ENCODE measurements around the gene TM9SF4.
A peak's percentile ranks its signal among the peaks of the same experiment; 100 is the strongest.
"Not testable (repeated sequence)": the region's sequence is repeated elsewhere in the genome, so short reads cannot be mapped to it uniquely, and the experiment has no call there.

TM9SF4 gene

DNA sequence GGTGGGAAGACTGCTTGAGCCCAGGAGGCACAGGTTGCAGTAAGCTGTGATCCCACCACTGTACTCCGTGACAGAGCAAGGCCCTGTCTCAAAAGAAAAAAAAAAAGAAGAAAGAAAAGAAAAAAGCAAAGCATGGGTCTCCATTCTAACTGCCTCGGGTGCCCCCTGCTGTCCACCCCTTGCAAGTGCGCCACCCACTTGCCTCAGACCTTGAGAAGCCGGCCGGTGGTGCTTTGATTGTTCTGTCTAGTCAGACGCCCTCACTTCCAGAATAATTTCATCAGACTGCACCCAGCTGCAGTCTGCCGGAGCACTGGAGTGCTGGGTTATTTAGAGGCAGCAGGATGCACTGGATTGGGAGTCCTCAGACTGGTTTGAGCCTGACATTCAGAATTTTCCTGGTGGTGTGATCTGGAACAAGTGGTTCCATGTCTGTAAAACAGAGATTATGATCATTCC, 17.6 kb upstream of the TM9SF4 start:
- DNase-seq (peak; percentile 84), ATAC-seq (peak; percentile 81)

DNA sequence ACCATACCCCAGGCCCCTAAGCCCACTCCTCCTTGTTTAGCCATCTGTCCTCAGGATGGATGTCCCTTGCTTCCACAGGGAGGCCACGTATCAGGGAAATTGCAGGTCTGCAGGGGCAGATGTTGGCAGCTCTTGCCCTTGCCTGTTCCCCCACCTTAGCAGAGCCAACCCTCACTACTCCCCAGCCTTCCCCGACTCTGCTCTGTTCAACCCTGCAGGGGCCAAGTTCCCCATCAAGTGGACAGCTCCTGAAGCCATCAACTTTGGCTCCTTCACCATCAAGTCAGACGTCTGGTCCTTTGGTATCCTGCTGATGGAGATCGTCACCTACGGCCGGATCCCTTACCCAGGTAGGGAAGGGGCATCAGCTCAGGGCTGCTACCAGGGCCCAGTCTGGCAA, 10.7 kb upstream of the TM9SF4 start:
- ATAC-seq (no peak), DNase-seq (no peak)

DNA sequence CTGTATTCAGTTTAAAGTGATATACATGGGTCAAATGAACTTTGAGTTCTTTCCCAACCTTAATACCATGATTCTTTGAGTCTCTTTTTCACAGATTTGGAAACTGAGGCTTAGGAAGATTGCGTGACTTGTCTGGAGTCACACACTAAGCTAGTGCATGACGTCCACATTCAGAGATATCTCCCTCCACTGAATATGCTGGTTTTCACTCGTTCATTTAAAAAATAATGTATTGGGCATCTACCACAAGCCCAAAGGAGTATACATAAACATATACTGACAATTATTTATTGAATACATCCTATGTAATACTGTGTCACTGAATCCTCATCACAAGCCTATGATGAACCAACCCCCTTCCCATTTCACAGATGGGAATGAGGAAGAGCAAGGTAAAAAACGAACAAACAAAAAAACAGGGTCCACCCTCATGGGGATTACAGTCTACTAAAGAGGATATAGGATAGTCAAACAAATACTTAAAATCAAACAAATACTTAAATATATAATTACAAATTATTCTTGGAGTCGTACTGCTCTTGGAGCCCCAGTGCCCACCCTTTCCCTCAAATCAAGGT, 611 bp upstream of the TM9SF4 start:
- no peak for DNase-seq
- no peak for ATAC-seq

- ATAC-seq (no peak), DNase-seq (no peak)
Measured at GRCh38 chr20:32110173-32110704, 725 bp downstream of the TM9SF4 start.

DNA sequence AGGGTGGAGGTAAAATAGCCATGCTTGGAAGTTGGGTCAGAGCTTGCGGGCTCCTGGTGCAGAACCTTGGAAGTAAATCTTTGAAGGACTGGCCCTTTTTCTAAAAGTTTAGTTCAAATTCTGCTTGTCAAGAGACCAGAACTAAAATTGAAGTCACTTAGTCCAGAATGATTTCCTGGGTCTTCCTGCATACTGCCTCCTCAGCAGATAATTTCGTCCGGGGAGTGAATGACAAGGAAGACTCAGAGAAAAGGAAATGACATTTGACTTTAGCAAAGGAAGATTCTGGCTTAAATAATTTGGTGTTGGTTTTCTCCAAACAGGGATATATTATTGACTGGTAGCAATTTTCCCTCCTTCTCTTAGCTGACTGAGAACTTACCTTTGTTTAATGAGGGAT, 1.2 kb downstream of the TM9SF4 start:
- no peak for DNase-seq

GRCh38 chr20:32111156-32111686, 1.7 kb downstream of the TM9SF4 start:
- DNase-seq, result no peak
- ATAC-seq, result no peak

More for the DNA sequence above, 1.2 kb downstream of the TM9SF4 start:
- ATAC-seq, result no peak

DNA sequence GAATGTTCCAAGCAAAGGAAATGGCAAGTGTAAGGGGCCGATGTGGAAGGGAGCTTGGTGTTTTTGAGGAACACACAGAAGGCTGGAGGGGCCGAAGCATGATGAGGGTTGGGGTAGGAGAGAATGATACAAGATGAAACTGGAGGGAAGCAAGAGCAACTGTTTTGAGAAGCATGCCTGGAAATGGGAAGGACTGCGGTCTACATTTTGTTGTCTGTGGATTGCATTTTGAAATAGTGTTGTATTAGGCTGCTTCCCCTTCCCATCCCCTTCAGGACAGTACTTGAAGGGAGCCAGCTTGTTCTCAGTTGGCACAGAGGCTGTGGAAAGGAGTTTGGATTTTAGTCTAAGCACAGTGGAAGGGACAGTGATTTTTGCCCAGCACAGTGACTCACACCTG, 2.2 kb downstream of the TM9SF4 start:
- ATAC-seq, result no peak

GRCh38 chr20:32112841-32113240, 3.3 kb downstream of the TM9SF4 start:
- ATAC-seq, result no peak
- DNase-seq, result no peak

More for the DNA sequence above, 2.2 kb downstream of the TM9SF4 start:
- DNase-seq, result no peak

GRCh38 chr20:32113591-32114260, 4.2 kb downstream of the TM9SF4 start:
- DNase-seq (no peak), ATAC-seq (no peak)

DNA sequence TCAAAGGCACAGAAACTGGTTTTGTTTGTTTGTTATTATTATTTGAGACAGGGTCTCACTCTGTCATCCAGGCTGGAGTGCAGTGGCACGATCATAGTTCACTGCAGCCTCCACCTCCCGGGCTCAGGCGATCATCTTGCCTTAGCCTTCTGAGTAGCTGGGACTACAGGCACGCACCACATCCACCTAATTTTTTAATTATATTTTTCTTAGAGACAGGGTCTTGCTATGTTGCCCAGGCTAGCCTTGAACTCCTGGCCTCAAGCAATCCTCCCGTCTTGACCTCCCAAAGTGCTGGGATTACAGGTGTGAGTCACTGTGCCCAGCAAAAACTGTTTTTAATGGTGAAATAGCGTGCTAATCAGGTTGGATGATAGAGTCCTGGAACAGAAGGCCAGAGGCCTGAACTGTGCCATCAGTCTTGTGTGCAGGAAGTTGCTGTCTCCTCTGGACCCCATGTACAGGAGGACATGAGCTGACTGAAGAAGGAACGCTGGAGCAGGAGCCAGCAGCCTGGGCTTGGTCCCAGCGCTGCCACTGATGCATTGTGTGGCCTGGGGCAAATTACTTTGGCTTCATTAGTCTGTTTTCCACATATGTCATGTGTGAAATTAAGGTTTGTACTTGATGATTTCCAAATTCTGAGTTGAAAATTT, 4.9 kb downstream of the TM9SF4 start:
- ATAC-seq, result no peak
- no peak for DNase-seq

DNA sequence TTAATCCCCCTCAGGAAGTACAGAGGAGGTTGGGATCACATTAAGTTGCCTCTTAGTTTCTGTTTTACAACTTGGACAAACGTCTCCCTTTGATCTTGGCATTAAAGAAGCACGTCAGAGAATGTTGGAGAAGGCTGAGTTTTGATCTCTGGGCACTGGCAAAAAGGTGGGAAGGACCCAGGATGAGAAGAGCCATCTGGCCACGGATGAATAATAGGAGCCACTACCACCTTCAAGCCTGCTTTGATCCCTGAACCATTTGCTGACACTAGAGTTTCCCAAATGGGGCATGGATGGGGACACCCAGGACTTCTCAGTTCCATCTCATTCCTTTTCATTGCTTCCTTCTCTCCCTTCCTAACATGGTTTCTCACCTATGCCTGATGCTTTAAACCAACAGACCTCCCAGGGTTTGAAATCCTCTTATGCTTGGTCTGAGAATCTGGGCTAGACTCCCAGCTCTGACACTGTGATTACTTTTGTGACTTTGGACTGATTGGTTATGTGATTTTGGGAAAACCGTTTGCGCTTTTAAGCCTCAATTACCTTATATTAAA, 5.8 kb downstream of the TM9SF4 start:
- DNase-seq (no peak), ATAC-seq (no peak)

- ATAC-seq (no peak), DNase-seq (no peak)
Measured at GRCh38 chr20:32116079-32116521, 6.6 kb downstream of the TM9SF4 start.

DNA sequence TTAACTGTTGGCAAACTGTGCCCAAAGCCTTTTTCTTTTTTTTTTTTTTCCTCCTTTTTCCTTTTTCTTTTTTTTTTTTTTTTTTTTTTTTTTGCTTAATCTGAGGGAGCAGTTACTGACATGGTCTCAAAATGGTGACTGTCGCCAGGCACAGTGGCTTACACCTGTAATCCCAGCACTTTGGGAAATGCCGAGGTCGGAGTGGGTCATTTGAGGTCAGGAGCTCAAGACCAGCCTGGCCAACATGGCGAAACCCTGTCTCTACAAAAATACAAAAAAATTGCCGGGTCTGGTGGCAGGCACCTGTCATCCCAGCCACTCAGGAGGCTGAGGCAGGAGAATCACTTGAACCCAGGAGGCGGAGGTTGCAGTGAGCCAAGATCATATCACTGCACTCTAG, 7.3 kb downstream of the TM9SF4 start:
- not testable (repeated sequence) for DNase-seq, ATAC-seq

GRCh38 chr20:32118427-32118826, 8.9 kb downstream of the TM9SF4 start:
- not testable (repeated sequence) for ATAC-seq, DNase-seq

- no peak for DNase-seq
- ATAC-seq, result no peak
Measured at GRCh38 chr20:32119734-32120133, 10.2 kb downstream of the TM9SF4 start.

DNA sequence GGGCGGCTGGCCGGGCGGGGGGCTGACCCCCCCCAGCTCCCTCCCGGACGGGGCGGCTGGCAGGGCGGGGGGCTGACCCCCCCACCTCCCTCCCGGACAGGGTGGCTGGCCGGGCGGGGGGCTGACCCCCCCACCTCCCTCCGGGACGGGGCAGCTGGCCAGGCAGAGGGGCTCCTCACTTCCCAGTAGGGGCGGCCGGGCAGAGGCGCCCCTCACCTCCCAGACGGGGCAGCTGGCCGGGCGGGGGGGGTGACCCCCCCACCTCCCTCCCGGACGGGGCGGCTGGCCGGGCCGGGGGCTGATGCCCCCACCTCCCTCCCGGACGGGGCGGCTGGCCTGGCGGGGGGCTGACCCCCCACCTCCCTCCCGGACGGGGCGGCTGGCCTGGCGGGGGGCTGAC, 12.4 kb downstream of the TM9SF4 start:
- not testable (repeated sequence) for ATAC-seq, DNase-seq

- ATAC-seq (no peak), DNase-seq (no peak)
Measured at GRCh38 chr20:32123088-32123487, 13.6 kb downstream of the TM9SF4 start.

DNA sequence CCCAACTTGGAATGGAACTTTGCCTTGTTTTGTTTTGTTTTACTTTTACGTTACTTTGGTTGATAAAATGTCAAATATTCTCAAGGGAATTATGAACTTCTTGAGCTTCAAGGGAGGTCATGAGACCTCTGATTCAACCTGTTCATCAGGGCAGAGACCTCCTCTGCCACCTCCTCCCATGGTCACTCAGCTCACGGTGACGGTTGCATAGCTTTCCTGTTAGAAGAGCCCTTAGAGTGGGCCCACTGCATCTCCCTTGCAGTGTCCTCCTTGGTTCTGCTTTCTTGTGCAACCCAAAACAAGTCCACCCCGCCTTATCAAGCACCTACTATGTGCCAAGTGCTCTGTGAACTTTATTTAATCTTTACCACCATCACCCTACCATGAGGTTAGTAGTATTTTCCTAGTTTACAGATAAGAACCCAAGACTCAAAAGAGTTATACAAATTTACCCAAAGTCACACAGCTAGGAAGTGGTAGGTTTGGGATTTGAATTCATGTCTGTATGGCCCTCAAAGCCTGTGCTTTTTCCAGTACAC, 15.5 kb downstream of the TM9SF4 start:
- ATAC-seq, result no peak
- DNase-seq, result no peak

DNA sequence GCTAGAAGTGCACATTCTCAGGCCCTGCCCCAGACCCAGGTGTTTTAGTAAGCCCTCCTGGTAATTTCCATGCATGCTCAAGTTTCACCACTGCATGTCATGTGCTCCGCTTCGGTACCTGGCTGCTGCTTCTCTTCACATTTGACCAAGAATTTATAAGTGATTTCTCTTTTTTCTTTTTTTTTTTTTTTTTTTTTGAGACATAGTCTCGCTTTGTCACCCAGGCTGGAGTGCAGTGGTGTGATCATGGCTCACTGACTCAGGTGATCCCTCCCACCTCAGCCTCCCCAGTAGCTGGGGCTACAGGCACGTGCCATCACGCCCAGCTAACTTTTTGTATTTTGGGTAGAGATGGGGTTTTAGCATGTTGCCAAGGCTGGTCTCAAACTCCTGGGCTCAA, 16.0 kb downstream of the TM9SF4 start:
- no peak for DNase-seq
- no peak for ATAC-seq

DNA sequence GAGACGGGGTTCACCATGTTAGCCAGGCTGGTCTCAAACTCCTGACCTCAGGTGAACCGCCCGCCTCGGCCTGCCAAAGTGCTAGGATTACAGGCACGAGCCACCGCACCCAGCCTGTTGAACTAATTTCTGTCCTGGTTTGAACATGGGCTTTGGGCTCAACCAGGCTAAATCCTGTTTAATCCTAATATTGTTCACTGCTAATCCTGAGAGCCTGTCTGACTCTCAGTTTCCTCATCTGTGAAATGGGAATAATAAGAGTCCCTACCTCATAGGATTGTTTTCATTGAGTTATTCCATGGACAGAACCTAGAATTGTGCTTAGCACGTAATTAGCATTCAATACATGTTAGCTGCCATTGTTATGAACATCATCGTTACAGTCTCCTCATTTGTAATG, 17.4 kb downstream of the TM9SF4 start:
- ATAC-seq, result no peak

DNA sequence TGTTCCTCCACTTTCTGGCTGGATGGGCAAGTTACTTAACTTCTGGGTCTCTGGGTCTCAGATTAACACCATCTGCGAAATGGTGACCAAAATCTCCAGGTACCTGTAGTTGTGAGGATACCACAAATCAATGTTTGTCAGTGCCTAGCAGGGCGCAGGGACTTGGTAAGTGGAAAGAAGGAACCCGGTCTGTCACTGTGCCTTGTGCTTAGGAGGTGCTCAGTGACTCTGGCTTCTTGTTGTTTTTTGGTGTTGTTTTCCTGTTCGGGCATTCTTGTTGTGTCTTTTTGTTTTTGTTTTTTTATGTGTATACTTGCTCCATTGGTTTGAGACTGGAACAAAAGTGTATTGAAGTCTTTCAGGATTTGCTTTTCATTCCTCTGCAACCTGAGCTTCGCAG, 17.8 kb downstream of the TM9SF4 start:
- DNase-seq (no peak), ATAC-seq (no peak)

More for the DNA sequence above, 17.4 kb downstream of the TM9SF4 start:
- no peak for DNase-seq

GRCh38 chr20:32128167-32128566, 18.7 kb downstream of the TM9SF4 start:
- ATAC-seq, result no peak
- no peak for DNase-seq
